Testis (tissue), 2 donors: Measurements from ENCODE around the gene TMEM19.

Source experiments
- POLR2A ChIP-seq: fragments of 450-650 bp; IDR thresholded peaks from one replicate; pipeline ENCODE4 v1.6.1; 2017; ENCODE audit warnings: antibody characterized with exemption, mild to moderate bottlenecking, moderate library complexity
- TF ChIP-seq, protein P1 (sequence below), 3 experiments: fragments of 450-650 bp in 2 of 3; fragments of 200-600 bp in 1 of 3; sonication (generic) in 1 of 3; IDR thresholded peaks; one replicate each; pipeline ENCODE4 v1.5.1; 2016 to 2019; ENCODE audit warnings: antibody characterized with exemption in 3 of 3, mild to moderate bottlenecking in 2 of 3, moderate library complexity in 1 of 3

GRCh38 chr12:71748081-71748850 lies 62.4 kb downstream of the TMEM19 start:
- TF ChIP-seq, protein P1, sequence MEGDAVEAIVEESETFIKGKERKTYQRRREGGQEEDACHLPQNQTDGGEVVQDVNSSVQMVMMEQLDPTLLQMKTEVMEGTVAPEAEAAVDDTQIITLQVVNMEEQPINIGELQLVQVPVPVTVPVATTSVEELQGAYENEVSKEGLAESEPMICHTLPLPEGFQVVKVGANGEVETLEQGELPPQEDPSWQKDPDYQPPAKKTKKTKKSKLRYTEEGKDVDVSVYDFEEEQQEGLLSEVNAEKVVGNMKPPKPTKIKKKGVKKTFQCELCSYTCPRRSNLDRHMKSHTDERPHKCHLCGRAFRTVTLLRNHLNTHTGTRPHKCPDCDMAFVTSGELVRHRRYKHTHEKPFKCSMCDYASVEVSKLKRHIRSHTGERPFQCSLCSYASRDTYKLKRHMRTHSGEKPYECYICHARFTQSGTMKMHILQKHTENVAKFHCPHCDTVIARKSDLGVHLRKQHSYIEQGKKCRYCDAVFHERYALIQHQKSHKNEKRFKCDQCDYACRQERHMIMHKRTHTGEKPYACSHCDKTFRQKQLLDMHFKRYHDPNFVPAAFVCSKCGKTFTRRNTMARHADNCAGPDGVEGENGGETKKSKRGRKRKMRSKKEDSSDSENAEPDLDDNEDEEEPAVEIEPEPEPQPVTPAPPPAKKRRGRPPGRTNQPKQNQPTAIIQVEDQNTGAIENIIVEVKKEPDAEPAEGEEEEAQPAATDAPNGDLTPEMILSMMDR (IDR thresholded peaks at IDR 0.05), result no peak
- no peak for TF ChIP-seq POLR2A
